HG02759 (cell line): ENCODE data around the gene PGC.

Source experiments
- ATAC-seq: cut with Tn5 transposase; IDR thresholded peaks from one replicate; pipeline ENCODE4 v1.9.1; 2021; ENCODE audit warnings: mild to moderate bottlenecking, moderate library complexity; ENCODE audit not compliant: unreplicated experiment

The PGC gene

GRCh38 chr6:41702089-41702745, 45.0 kb downstream of the PGC start:
- ATAC-seq = no peak

- ATAC-seq = no peak
Measured at GRCh38 chr6:41700463-41701347, 46.5 kb downstream of the PGC start.

DNA sequence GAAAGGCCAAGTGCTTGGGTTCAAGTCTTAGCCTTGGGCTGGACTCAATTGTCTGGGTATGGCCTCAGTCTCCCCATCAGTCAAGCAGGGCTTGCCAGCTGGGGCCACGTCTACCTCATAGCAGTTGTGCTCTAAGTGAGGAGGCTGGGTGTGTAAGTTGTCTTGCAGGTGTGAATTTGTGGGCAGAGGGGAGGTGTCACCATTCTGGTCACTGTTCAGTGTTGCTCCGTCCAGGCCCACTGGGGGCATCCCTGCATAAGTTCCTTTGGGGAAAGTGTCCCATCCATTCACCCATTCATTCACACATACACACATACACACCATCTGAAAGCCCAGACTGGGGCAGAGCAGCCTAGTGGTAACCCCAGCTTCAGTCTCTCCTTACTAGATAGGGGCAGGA, 48.1 kb downstream of the PGC start:
- ATAC-seq = no peak

DNA sequence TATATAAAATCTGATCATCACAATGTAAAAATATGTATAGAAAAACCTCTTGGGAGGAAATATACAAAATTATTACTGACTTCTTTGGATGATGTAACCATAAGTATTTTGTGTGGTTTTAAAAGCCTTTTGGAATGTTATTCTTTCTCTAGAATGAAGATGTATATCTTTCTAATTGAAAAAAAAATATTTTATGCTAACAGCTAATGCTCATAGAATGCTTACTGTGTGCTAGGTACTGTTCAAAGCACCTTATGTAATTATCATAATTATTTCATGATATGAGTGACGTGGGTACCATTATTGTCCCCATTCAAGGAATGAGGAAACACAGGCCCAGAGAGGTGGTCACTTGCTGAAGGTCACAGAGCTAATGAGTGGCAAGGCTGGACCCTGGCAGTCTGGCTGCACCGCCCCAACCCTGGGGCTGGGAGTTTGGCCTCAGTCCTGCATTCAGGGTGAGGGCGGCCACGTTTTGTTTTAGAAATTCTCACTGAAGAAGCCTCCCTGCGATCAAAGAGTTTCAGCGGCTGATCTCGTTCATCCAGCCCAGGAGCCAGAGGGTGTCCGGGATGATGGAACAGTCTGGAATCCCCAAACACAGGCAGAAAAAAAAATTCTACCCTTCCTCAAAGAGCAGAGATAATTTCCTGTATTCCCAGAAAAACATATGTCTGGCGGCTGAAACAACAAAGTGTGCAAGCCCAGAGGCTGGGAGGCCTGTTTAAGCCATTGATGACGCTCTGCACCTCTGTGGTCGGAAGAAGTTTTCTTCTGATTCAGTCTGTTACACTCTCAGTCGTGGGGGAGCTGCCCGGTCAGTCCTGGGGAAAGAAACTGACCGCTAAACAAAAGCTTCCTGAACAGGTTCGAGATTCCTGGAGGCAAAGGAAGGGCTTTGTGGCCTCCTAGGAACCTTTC, 49.1 kb downstream of the PGC start:
- ATAC-seq = no peak

GRCh38 chr6:41696788-41697187, 50.4 kb downstream of the PGC start:
- no peak for ATAC-seq

DNA sequence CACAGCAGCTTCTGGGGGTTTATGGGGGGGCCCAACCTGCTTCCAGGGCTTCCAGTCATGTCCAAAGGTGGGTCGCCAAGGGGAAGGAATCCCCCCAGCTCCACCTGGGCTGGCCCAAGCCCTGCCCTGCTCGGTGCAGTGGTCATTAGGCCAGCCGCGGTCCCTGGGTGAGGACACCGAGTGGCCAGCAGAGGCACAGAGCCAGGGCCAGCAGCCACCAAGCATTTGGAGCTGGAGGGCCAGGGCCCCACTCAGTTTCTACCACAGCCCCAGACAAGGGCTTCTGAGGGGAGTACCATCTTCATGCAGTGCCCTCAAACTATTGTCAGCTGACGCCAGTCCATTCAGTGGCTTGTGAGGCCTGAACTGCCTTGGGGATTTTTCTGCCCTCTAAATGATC, 51.4 kb downstream of the PGC start:
- ATAC-seq = no peak

- no peak for ATAC-seq
Measured at GRCh38 chr6:41694815-41695526, 52.2 kb downstream of the PGC start.

DNA sequence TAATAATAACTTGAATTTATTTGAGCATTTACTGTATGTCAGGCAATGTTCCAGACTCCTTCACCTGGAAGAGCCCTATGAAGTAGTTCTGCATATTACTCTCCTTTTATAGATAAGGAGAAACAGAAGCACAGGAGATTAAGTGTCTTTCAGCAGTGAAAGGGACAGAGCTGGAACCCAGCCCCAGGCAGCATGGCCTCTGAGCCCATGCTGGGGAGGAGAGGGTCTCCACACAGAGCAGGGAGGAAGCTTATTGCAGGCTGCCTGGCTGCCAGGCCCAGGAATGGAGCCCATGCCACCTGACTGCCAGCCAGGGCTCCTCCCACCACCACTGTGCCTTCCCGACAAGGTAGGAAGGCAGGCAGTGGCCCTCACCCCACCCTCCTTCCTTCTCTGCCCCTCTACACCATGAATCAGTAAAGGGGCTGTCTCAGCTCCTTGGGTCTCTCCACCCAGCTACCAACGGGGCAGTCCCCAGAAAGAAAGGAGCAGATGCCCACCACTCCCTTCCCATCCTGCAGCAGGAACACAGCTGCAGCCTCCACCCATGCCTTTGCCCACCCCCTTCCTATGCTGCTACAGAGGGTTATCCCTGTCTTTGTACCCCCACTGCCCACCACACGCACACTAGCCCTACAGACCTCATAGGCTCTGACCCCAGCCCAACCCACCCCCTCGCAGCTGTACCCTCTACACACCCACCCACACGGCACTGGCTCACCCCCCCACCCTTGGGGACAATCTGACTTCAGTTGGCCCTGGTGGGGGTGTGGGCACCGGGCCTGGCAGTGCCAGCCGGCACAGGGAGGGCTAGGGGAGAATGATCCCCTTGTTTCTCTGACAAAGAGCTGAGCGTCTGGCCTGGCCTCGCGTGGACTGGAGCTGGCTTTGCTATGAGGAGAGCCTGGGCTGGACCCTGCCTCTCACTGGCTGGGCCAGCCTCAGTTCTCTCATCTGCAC, 53.6 kb downstream of the PGC start:
- ATAC-seq = no peak

- no peak for ATAC-seq
Measured at GRCh38 chr6:41692730-41693129, 54.5 kb downstream of the PGC start.

GRCh38 chr6:41692080-41692675, 55.0 kb downstream of the PGC start:
- no peak for ATAC-seq

- no peak for ATAC-seq
Measured at GRCh38 chr6:41691426-41692079, 55.6 kb downstream of the PGC start.

DNA sequence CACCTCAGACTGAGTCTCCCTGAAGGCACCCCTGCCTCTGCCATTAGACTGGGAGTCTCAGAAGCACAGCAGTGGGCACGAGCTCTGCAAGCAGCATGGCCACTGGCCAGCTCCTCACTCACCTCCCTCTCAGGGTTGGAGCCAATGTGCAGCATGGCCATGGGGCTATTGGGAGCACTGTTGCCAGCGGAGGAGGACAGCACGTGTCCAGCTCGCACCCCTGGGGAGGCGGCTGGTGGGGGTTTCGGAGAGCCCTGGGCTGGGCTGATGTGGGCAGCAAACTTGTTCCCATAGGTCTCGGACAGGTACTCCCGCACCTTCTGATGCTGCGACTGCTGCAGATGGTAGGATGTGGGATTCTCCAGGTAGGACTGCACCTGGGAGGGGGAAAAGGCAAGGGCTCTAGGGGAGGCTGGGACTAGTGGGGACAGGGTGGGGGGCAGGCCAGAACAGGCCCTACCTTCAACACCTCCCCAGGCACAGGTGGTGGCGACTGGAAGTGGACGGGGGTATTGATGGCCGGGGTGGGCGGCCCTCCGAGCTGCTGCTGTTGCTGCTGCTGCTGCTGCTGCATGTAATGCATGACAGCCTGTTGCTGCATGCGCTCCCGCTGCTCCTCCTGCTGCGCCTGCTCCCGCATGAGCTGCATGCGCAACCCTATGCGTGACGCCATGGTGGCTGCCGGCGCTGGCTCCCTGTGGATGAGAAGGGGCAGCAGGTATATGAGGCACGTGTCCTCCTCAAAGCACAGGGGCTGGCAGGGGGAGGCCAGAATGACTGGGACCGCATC, 56.5 kb downstream of the PGC start:
- ATAC-seq = no peak

- no peak for ATAC-seq
Measured at GRCh38 chr6:41689171-41690008, 57.8 kb downstream of the PGC start.

- no peak for ATAC-seq
Measured at GRCh38 chr6:41688256-41688965, 58.8 kb downstream of the PGC start.

- no peak for ATAC-seq
Measured at GRCh38 chr6:41687501-41688175, 59.6 kb downstream of the PGC start.
